Ishikawa (cell line): ENCODE data around the gene KRT37.

Experiments
- CEBPB ChIP-seq: IDR thresholded peaks from 2 replicates; pipeline ENCODE4 v1.6.1; 2012
- EGR1 ChIP-seq: IDR thresholded peaks from 2 replicates; pipeline ENCODE4 v1.6.1; 2012
- RAD21 ChIP-seq: IDR thresholded peaks from 2 replicates; pipeline ENCODE4 v1.6.1; 2012; ENCODE audit warnings: low read depth
- TAF1 ChIP-seq: IDR thresholded peaks from 2 replicates; pipeline ENCODE4 v1.6.1; 2012; ENCODE audit warnings: low read depth, mild to moderate bottlenecking
- USF1 ChIP-seq: IDR thresholded peaks from 2 replicates; pipeline ENCODE4 v1.6.1; 2012
- TF ChIP-seq, protein P1 (sequence below): IDR thresholded peaks from 2 replicates; pipeline ENCODE4 v1.6.1; 2012

GRCh38 chr17:41464682-41465081 is 40.3 kb upstream of the KRT37 start:
- no peak for TF ChIP-seq EGR1
- TF ChIP-seq CEBPB: no peak
- no peak for TF ChIP-seq TAF1
- TF ChIP-seq USF1: no peak
- TF ChIP-seq RAD21: no peak
- TF ChIP-seq, protein P1, sequence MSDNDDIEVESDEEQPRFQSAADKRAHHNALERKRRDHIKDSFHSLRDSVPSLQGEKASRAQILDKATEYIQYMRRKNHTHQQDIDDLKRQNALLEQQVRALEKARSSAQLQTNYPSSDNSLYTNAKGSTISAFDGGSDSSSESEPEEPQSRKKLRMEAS: no peak
